Activated CD4-positive, alpha-beta T cell treated with anti-CD3 and anti-CD28 coated beads, Interleukin-2, Interleukin-4, amounts not matched to agents 100 ng/mL and 50 ng/mL, durations not matched to agents 16 hours and 8 hours (primary cell): ENCODE results near the gene IRF6.

Experiments
- DNase-seq: peaks from one replicate; pipeline ENCODE4 v3.0.0-alpha.2; 2020; ENCODE audit warnings: low spot score

IRF6 gene

GRCh38 chr1:209790286-209791193 lies 15.4 kb downstream of the IRF6 start:
- DNase-seq: no peak

DNA sequence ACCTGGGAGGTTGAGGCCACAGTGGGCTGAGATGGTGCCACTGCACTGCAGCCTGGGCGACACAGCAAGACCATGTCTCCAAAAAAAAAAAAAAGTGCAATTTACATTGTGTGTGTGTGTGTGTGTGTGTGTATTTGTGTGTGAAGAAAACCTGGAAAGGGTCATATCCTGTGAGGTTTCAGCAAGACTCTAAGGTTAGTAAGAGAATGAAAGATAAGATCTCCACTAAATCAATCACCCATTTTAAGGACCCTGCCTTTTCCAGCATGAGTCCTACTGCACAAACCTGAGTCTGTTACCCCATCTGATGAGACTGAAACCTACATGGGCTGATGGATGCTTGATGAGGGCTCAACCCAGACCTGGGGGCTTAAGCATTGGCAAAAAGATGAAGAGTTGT lies 16.7 kb downstream of the IRF6 start:
- DNase-seq: peak; percentile 37

- no peak for DNase-seq
Observed at GRCh38 chr1:209787551-209787950, 18.4 kb downstream of the IRF6 start.

DNA sequence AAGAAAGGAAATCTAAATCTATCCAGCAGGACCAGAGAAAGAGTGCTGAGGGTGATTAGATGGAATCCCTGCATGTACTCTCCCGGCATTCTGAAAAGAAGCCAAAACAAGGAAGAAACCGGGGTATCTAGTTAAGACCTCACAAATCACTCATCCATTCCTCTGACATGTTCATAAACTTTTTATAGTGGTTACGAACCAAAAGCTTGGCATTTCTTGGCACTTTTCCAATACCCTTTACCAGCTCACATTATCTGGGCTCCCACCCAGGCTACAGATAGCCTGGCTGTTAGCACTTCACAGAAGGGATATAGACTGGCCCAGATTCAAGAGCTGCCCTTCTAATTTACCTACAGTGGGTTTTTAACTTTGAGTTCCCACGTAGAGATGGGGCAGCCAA lies 19.8 kb downstream of the IRF6 start:
- DNase-seq: no peak

DNA sequence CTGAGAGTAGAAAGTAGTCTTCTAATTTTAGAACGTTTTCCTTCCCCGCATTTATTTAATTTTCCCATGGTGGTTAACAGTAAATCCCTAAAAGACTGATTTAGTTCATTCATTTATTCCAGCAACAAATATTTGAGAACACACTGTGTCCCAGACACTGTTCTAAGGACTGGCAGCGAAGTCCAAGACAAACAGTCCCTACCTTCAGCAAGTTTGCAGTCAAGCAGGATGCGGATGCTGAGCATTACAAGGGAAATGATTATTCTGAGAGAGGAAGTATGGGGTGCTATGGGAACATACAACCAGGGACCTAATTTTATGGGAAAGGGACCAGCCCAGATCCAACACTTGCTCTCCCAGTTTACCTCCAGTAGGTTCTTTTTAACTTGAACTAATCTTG lies 20.4 kb downstream of the IRF6 start:
- DNase-seq: no peak

GRCh38 chr1:209784265-209785169 lies 21.4 kb downstream of the IRF6 start, which contains the start of gene C1orf74:
TSS of gene C1orf74 (minus strand) at chr1:209784559. CDS start at chr1:209783634, 925 bp downstream.
- peak; percentile 99 for DNase-seq

DNA sequence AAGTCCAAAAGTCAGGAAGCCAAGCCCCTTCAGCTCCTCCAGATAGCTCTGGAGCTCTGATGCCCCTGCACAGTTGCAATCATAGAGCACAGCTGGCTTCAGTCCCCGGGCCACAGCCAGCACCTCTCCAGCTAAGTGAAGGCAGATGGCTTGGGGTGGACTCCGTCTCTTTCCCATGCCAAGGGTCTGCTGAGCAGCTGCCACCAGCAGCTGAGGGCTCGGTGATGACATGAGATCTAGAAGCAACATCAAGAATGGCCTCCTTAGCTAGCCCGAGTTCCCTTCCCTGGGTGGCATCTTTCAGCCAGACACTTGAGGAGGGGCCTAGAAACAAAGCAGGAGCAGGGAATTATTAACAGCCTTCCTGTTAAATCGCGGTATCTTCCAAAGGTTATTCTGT lies 22.6 kb downstream of the IRF6 start:
- DNase-seq: no peak

GRCh38 chr1:209780268-209780667 lies 25.7 kb downstream of the IRF6 start:
- no peak for DNase-seq

GRCh38 chr1:209778102-209778501 lies 27.8 kb downstream of the IRF6 start:
- DNase-seq: no peak

DNA sequence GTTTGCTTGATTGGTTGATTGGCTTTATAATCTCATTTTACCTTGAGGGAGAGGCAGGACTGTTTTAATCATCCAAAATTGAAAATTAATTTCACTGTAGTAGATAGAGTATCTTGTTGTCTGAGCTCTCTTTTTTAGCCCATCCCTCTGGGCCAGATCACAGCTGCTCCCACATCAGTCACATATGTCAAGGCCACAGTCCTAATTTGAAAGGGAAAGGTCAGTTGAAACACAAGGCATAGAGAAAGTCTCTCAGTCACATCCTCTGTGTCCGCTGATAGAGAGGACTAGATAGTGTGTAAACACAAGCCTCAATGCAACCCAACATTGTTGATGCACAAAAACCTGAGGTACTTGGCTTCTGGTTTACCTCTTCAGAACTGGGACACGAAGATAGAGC lies 28.4 kb downstream of the IRF6 start:
- no peak for DNase-seq

DNA sequence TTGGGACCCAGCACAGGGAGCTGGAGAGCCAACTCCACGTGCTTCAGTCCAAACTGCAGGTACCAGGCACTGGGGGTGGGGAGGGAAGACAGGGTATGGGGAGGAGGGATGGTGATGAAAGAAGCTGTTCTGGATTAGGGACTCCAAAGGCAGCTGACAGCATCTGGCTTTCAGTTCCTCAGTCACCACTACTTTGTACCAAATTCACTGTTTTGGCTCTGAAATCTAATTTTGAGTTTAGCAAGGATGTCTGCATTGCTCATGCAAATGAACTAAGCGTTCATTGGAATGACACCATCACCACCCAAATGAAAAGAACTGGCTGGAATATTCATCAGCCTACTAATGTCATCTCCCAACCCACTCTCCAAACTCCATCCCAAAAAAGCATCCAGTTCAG lies 30.3 kb downstream of the IRF6 start:
- no peak for DNase-seq

DNA sequence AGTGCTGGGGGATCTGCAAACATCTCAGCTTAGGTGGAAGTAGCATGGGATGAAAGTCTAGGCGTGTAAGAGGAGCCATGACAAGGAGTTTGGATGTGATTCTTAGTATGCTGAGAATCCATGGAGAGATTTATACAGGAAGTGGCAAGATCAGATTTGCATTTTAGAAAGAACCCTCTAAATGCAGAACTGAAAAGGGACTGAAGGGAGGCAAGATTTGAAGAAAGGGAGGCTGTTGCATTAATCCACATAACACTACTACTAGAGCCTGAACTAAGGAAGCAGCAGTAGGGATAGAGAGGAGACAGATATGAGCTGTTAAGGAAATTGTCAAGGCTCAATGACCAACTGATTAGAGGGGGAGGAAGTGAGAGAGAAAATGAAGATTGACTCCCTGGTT lies 31.4 kb downstream of the IRF6 start:
- no peak for DNase-seq

GRCh38 chr1:209772126-209772525 lies 33.8 kb downstream of the IRF6 start:
- no peak for DNase-seq

DNA sequence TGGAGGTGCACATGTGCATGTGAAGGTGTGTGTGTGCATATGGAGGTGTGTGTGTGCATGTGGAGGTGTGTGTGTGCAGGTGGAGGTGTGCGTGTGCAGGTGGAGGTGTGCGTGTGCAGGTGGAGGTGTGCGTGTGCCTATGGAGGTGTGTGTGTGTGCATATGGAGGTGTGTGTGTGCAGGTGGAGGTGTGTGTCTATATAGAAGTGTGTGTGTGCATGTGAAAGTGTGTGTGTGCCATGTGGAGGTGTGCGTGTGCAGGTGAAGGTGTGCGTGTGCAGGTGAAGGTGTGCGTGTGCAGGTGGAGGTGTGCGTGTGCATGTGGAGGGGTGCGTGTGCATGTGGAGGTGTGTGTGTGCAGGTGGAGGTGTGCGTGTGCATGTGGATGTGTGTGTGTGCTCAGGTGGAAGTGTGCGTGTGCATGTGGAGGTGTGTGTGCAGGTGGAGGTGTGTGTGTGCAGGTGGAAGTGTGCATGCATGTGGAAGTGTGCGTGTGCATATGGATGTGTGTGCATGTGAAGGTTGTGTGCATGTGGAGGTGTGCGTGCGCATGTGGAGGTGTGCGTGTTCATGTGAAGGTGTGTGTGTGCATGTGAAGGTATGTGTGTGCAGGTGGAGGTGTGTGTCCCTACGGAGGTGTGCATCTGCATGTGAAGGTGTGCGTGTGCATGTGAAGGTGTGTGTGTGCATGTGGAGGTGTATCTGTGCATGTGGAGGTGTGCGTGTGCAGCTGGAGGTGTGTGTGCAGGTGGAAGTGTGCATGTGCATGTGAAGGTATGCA lies 35.1 kb downstream of the IRF6 start:
- DNase-seq: no peak

GRCh38 chr1:209769971-209770370 lies 36.0 kb downstream of the IRF6 start:
- no peak for DNase-seq

GRCh38 chr1:209769171-209769904 lies 36.6 kb downstream of the IRF6 start:
- peak; percentile 90 for DNase-seq

GRCh38 chr1:209768354-209768774 lies 37.6 kb downstream of the IRF6 start:
- peak; percentile 97 for DNase-seq

- no peak for DNase-seq
Observed at GRCh38 chr1:209767706-209768105, 38.2 kb downstream of the IRF6 start.

DNA sequence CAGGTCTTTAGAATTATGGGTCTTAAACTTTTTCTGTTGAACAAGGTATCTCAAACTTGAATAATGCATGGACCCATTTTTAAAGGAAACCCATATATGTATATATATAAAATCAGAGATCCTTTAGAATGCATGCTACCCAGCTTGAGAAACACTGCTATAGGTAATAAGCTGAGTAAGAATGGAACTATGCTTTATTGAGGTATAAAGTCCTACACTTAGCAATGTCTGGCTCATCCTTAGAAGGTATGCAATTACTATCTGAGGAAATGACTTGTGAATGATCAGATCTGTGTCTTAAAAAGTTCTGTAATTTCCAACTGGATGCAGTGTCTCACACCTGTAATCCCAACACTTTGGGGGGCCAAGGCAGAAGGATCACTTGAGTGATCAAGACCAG lies 38.8 kb downstream of the IRF6 start:
- DNase-seq: peak; percentile 59

- peak; percentile 42 for DNase-seq
Observed at GRCh38 chr1:209766051-209766450, 39.9 kb downstream of the IRF6 start.

GRCh38 chr1:209761011-209761635 lies 44.8 kb downstream of the IRF6 start:
- DNase-seq: no peak
